Measurements from ENCODE around the gene PRKCD. TPM values are rescaled to one million over a fixed set of nuclear protein-coding genes. Genes with fewer than 3 reads are reported as not detected.

PRKCD gene
- total RNA-seq, 1 donor from 2014 or later = 36.3 TPM

DNA sequence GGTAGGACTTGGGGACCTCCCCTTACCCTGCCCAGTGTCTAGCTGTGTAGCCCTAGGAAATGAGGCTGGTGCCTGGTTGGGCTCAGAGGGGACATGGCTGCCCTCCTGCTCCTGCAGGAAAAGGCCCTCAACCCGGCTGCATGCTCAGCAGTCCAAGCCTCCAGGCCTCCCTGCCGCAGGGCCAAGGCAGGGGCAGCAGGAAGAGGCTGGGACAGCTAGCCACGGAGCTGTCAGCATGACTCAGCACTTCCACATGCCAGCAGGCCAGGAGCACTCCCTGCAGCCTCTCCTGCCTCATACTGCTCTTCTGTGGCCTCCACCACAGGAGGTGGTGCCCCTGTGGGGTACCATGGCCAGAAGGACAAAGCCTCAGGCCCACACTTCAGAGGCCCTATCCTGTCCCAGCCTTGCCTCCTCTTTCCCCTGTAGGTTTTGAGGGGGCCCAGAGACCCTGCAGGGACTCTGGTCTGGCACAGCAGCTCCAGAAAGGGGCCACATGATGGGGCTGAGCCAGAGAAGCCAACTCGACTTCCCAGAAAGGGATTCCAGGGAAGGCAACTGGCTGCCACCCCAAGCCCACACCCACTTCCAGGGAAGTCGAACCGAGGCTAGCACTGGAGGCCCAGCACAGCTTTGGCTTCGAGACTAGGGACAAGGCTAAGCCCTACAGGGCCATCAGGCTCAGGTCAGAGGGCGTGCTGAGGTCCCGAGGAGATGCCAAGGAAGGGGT is 75.3 kb downstream of the PRKCD start:
- H3K27me3 ChIP-seq = no peaks in the 10 kb centered on the region
- H3K27ac ChIP-seq = peak overlapping the region; percentile 73 to 81
- H3K4me1 ChIP-seq = peaks cover 9 to 12% of the 10 kb centered on the region in 2 donors
- H3K9me3 ChIP-seq = no peaks in the 10 kb centered on the region
- intact Hi-C loops (cut with DNase I) = no loop called here
- H3K4me3 ChIP-seq = no peak overlapping the region
- TF ChIP-seq, protein P1, sequence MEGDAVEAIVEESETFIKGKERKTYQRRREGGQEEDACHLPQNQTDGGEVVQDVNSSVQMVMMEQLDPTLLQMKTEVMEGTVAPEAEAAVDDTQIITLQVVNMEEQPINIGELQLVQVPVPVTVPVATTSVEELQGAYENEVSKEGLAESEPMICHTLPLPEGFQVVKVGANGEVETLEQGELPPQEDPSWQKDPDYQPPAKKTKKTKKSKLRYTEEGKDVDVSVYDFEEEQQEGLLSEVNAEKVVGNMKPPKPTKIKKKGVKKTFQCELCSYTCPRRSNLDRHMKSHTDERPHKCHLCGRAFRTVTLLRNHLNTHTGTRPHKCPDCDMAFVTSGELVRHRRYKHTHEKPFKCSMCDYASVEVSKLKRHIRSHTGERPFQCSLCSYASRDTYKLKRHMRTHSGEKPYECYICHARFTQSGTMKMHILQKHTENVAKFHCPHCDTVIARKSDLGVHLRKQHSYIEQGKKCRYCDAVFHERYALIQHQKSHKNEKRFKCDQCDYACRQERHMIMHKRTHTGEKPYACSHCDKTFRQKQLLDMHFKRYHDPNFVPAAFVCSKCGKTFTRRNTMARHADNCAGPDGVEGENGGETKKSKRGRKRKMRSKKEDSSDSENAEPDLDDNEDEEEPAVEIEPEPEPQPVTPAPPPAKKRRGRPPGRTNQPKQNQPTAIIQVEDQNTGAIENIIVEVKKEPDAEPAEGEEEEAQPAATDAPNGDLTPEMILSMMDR (IDR thresholded peaks at IDR 0.05) = no peak
- peak; percentile 40 to 82 for DNase-seq (ENCODE audit: low spot score in 2 of 2)
- peaks cover 78 to 79% of the 10 kb centered on the region in 2 donors for H3K36me3 ChIP-seq

DNA sequence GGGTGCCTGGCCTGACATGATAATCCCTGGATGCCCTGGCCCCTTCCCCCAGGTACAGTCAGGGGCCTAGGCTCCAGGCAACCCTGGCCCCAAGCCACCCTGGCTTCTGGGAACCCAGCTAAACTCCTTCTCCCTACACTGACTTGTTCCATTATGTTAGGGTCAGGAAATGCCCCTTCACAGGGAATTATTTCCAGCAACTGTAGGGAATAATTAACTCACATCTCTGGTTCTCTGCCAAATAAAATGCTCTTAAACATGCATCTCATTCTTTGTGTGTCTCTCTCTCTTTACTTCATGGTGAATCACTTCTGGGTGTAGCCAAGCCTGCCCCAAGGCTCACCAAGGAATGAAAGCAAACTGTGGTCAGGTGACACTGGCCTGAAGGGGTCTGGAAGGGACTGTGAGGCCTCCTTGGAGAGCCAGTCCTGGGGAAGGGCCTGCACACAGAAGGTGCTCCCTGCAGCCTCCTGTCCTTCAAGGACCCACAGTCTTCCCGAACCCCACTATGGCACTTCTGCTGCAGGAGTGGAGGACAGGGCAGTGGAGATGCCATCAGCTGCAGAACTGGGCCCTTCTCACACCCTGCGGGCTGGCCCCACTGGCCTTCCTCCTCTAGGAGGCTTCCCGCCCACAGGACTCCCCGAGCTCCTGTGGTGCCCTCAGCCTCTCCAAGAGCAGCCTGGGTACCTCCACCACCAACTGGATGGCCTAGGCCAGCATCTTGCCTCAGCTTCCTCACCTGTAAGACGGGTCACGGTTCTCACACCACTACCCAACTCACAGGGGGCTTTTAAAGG is 77.2 kb downstream of the PRKCD start:
- Histone ChIP-seq H3K36me3 (peaks cover 65 to 68% of the 10 kb centered on the region in 2 donors), H3K4me1 (peaks cover 9 to 18% of the 10 kb centered on the region in 2 donors), H3K27me3 (no peaks in the 10 kb centered on the region), H3K4me3 (no peak overlapping the region), H3K9me3 (no peaks in the 10 kb centered on the region), H3K27ac (peak overlapping the region; percentile 56 to 73)
- TF ChIP-seq, protein P1 (IDR thresholded peaks at IDR 0.05) = no peak
- DNase-seq (ENCODE audit: low spot score in 2 of 2) = no peak
- intact Hi-C loops (cut with DNase I) = loop anchor here (2.0 kb wide), 1 partner anchor 17 kb away; no protein-coding TSS in a partner anchor

DNA sequence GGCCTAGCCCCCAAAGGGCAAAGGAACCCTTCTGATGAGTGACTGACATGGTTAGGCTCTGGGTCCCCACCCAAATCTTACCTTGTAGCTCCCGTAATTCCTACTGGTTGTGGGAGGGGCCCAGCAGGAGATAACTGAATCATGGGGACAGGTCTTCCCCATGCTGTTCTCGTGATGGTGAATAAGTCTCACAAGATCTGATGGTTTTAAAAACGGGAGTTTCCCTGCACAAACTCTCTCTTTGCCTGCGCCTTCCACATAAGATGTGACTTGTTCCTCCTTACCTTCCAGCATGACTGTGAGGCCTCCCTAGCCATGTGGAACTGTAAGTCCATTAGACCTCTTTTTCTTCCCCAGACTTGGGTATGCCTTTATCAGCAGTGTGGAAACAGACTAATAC is 77.9 kb downstream of the PRKCD start:
- no peak overlapping the region for H3K4me3 ChIP-seq
- TF ChIP-seq, protein P1 (IDR thresholded peaks at IDR 0.05) = no peak
- no peaks in the 10 kb centered on the region for H3K27me3 ChIP-seq
- peaks cover 59 to 62% of the 10 kb centered on the region in 2 donors for H3K36me3 ChIP-seq
- peak overlapping the region; percentile 56 to 73 for H3K27ac ChIP-seq
- no peaks in the 10 kb centered on the region for H3K9me3 ChIP-seq
- DNase-seq (ENCODE audit: low spot score in 2 of 2) = no peak
- intact Hi-C loops (cut with DNase I) = loop anchor here (2.0 kb wide), 1 partner anchor 16 kb away; no protein-coding TSS in a partner anchor
- peaks cover 9 to 20% of the 10 kb centered on the region in 2 donors for H3K4me1 ChIP-seq

DNA sequence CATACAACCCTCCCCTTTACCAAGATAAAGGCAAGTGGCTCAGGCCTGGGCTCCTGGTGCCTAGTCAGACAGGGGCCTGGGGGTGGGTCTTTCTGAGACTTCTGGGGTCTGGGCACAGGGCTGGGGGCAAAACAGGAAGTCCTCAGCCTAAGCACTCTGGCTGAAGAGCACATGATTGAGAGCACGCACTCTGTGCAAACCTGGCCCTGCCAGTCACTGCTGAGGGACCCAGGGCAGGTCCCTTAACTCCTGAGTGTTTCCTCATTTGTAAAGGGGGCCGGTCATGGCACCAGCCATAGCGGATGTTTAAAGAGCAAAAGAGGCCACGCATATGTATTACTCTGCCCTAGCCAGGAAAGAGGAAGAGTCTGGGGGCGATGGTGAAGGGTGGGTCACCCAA is 78.8 kb downstream of the PRKCD start:
- DNase-seq (ENCODE audit: low spot score in 2 of 2) = no peak
- H3K4me3 ChIP-seq = no peak overlapping the region
- no peaks in the 10 kb centered on the region for H3K9me3 ChIP-seq
- TF ChIP-seq, protein P1 (IDR thresholded peaks at IDR 0.05) = no peak
- H3K4me1 ChIP-seq = peaks cover 9 to 24% of the 10 kb centered on the region in 2 donors
- peaks cover 50 to 52% of the 10 kb centered on the region in 2 donors for H3K36me3 ChIP-seq
- intact Hi-C loops (cut with DNase I) = loop anchor here (2.0 kb wide), 1 partner anchor 15 kb away; no protein-coding TSS in a partner anchor
- no peaks in the 10 kb centered on the region for H3K27me3 ChIP-seq
- peak overlapping the region; percentile 56 to 73 for H3K27ac ChIP-seq

DNA sequence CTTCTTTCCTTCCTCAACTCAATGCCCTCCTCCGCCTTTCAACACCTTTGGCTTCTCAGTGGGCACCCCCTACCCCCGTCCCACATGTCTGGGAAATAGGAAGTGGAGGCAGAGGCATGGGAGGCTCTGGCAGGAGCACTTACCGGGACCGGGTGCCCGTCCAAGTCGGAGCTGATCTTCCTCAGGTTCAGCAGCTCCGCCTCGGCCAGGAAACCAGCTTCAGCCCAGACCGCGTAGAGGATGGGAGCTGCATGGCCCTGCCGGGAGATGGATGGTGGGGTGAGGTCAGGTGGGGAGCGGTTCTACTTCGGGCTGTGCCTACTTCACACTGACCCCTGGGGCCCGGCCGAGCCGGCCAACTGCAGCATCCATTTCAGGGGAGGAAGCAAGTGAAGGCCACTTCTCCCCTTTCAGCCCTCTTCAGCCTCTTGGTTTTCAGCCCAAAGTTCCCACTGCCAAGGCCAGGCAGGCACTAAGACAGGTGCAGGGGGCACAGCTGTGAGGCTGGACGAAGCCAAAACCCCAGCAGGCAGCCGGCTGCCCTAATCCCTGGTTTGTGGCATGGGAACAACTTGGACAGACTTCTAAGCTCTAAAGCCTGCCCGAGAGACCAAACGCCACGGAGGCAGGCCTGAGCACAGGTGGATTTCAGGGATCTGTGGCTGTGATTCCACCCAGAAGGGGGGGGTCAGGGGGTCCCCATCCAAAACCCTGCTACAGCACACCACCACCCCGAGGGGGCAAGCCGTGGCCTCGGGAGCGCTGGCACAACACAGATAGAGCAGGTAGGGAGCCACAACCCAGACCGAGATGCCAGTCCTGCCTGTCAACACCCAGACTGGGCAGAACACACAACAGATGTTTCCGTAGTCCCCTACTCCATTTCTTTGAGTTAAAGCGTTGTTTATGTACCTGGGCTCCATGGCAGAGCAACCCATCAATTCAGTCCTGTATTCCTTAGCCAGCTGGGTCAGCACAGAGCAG is 80.3 kb downstream of the PRKCD start:
- Histone ChIP-seq H3K4me1 (peaks cover 4 to 19% of the 10 kb centered on the region in 2 donors), H3K4me3 (no peak overlapping the region), H3K36me3 (peaks cover 43 to 48% of the 10 kb centered on the region in 2 donors), H3K27ac (peak overlapping the region; percentile 30 to 73), H3K9me3 (no peaks in the 10 kb centered on the region), H3K27me3 (no peaks in the 10 kb centered on the region)
- TF ChIP-seq, protein P1 (IDR thresholded peaks at IDR 0.05) = no peak
- intact Hi-C loops (cut with DNase I) = no loop called here
- DNase-seq (ENCODE audit: low spot score in 2 of 2) = no peak

Measured in ascending aorta (tissue), 2 donors.